NCI-H146 (cell line): Measurements from ENCODE around the gene TRIM69.
A peak's percentile ranks its signal among the peaks of the same experiment; 100 is the strongest.

Experiments
- DNase-seq: peaks from one replicate; lab custom pipeline; 2025; lab: John Stamatoyannopoulos, UW

The TRIM69 gene

GRCh38 chr15:44808557-44808956, 72.2 kb downstream of the TRIM69 start:
- DNase-seq, result no peak

DNA sequence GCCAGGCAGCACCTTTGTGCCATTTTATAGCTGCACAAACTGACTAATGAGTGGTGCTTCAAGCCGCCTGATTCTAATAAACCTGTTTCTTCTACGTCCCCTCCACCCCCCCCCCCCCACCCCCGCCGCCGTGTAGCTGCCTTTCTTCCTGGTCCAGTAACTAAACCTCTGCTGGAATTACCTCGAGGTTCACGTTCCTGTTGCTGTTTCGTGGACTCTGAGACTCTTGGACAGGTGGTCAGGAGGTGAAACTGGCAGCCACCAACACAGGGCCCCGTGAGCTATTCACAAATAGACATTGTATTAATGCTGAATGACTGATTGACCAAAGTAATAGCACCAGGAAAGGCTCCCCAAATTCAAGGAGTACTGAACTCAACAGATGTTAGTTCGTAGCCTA, 73.9 kb downstream of the TRIM69 start:
- DNase-seq, result peak; percentile 57

DNA sequence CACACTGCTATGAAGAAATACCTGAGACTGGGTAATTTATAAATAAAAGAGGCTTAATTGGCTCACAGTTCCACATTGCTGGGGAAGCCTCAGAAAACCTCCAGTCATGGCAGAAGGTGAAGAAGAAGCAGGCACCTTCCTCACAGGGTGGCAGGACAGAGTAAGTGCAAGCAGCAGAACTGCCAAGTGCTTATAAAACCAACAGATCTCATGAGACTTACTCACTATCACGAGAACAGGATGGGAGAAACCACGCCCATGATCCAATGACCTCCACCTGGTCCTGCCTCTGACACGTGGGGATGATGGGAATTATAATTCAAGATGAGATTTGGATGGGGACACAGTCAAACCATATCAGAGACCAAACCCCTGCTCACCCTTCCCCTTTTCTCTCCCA, 75.0 kb downstream of the TRIM69 start:
- DNase-seq, result peak; percentile 83

- peak; percentile 98 for DNase-seq
These were observed 75.7 kb downstream of the TRIM69 start for GRCh38 chr15:44812029-44812517.

- peak; percentile 35 for DNase-seq
These were observed 76.9 kb downstream of the TRIM69 start for GRCh38 chr15:44813231-44813630.
